Measurements from ENCODE around the gene OPA3. TPM values are rescaled to one million over a fixed set of nuclear protein-coding genes. Genes with fewer than 3 reads are reported as not detected.

Gene OPA3
- total and polyA plus RNA-seq, 12 donors: 10.2 to 27.9 (median 23.5) TPM

DNA sequence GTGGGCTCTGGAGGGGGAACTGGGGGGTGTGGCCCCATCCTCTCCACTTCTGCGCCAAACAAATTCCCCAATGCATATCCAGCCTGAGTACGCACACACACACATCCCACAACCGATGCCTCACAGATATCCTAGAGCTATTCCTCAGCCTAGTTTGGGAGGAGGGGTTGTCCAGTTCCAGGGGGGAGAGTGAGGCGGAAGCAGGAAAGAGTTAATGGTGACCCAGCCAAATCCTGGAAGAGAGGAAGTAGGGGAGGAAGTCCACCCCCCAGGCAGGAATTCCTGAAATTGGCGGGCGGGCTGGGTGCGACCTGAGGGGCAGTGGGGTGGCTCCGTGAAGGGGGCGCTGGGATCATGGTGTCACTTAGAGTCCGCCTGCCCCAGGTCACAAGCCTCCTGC lies 16.5 kb upstream of the OPA3 start:
- Histone ChIP-seq H3K4me1 (peaks cover 0 to 57% (median 44%) of the 10 kb centered on the region in 9 donors), H3K27ac (peak overlapping the region; percentile 30 to 94 (median 90)), H3K9me3 (no peaks in the 10 kb centered on the region), H3K4me3 (peak overlapping the region; percentile 50 to 83 (median 68)), H3K27me3 (peaks cover 0 to 84% (median 55%) of the 10 kb centered on the region in 7 donors), H3K36me3 (no peaks in the 10 kb centered on the region)
- DNase-seq (peak in 1 of 2 donors; percentile 66), ATAC-seq (peak; percentile 27 to 64 (median 46))
- intact Hi-C loops (cut with DNase I): loop anchor here in 1 of 10 donors (5.0 kb wide), 1 partner anchor 159 kb away; no protein-coding TSS in a partner anchor
- 9 to 14% methylated on average over 10 of the region's 10 CpGs for WGBS, 2 donors
- TF ChIP-seq, protein P1, sequence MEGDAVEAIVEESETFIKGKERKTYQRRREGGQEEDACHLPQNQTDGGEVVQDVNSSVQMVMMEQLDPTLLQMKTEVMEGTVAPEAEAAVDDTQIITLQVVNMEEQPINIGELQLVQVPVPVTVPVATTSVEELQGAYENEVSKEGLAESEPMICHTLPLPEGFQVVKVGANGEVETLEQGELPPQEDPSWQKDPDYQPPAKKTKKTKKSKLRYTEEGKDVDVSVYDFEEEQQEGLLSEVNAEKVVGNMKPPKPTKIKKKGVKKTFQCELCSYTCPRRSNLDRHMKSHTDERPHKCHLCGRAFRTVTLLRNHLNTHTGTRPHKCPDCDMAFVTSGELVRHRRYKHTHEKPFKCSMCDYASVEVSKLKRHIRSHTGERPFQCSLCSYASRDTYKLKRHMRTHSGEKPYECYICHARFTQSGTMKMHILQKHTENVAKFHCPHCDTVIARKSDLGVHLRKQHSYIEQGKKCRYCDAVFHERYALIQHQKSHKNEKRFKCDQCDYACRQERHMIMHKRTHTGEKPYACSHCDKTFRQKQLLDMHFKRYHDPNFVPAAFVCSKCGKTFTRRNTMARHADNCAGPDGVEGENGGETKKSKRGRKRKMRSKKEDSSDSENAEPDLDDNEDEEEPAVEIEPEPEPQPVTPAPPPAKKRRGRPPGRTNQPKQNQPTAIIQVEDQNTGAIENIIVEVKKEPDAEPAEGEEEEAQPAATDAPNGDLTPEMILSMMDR (IDR thresholded peaks at IDR 0.05): no peak

DNA sequence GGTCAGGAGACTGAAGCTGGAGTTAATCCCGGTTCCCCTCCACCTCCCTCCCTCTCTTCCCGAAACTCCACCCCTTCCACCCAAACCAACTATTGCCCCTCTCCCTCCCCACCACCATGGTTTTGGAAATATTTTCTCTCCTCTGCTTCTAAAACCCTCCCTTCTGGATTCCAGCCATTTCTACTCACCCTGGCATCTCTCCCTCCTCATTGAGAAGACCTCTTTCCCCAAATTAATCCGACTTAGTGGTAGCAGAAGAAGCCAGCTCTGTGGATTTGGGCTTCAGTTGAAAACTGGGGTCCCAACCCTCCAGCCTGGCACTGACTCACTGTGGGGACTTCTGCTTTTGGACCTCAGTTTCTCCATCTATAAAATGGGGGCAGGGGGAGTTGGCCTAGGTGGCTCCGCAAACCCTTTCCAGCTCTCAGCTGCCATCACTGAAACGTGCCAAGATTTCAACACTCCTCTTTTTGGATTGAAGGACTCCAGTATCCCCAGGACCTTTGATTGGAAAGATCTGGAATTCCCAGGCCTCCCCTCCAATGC lies 15.8 kb upstream of the OPA3 start:
- H3K27ac ChIP-seq: peak overlapping the region; percentile 25 to 94 (median 90)
- WGBS, 2 donors: 30 to 41% methylated on average over 5 of the region's 5 CpGs
- TF ChIP-seq, protein P1 (IDR thresholded peaks at IDR 0.05): no peak
- no peaks in the 10 kb centered on the region for H3K9me3 ChIP-seq
- peaks cover 0 to 84% (median 55%) of the 10 kb centered on the region in 7 donors for H3K27me3 ChIP-seq
- intact Hi-C loops (cut with DNase I): loop anchor here in 1 of 10 donors (5.0 kb wide), 1 partner anchor 158 kb away; no protein-coding TSS in a partner anchor
- H3K36me3 ChIP-seq: no peaks in the 10 kb centered on the region
- H3K4me3 ChIP-seq: peak overlapping the region in 9 of 10 donors; percentile 1 to 83 (median 70)
- peaks cover 0 to 64% (median 48%) of the 10 kb centered on the region in 9 donors for H3K4me1 ChIP-seq
- no peak for DNase-seq
- peak in 1 of 8 donors; percentile 6 for ATAC-seq

GRCh38 chr19:45599286-45599685 lies 14.7 kb upstream of the OPA3 start:
- H3K36me3 ChIP-seq: no peaks in the 10 kb centered on the region
- intact Hi-C loops (cut with DNase I): no loop called here
- no peaks in the 10 kb centered on the region for H3K9me3 ChIP-seq
- TF ChIP-seq, protein P1 (IDR thresholded peaks at IDR 0.05): peak in 1 of 9 donors; percentile 6
- H3K4me3 ChIP-seq: peak overlapping the region in 9 of 10 donors; percentile 16 to 83 (median 70)
- peaks cover 0 to 81% (median 55%) of the 10 kb centered on the region in 7 donors for H3K27me3 ChIP-seq
- H3K27ac ChIP-seq: peak overlapping the region; percentile 25 to 94 (median 90)
- peaks cover 0 to 70% (median 48%) of the 10 kb centered on the region in 9 donors for H3K4me1 ChIP-seq
- no peak for DNase-seq
- 7 to 9% methylated on average over 13 of the region's 13 CpGs for WGBS, 2 donors
- peak in 2 of 8 donors; percentile 9 to 13 for ATAC-seq

GRCh38 chr19:45598267-45599001 lies 13.8 kb upstream of the OPA3 start:
- peak in 6 of 8 donors; percentile 20 to 58 (median 48) for ATAC-seq
- TF ChIP-seq, protein P1 (IDR thresholded peaks at IDR 0.05): no peak
- 2 to 5% methylated on average over 21 to 22 of the region's 22 CpGs for WGBS, 2 donors
- Histone ChIP-seq H3K9me3 (no peaks in the 10 kb centered on the region), H3K27ac (peak overlapping the region; percentile 50 to 94 (median 90)), H3K36me3 (no peaks in the 10 kb centered on the region), H3K4me3 (peak overlapping the region in 9 of 10 donors; percentile 16 to 83 (median 70)), H3K4me1 (peaks cover 0 to 70% (median 51%) of the 10 kb centered on the region in 9 donors), H3K27me3 (peaks cover 0 to 73% (median 59%) of the 10 kb centered on the region in 7 donors)
- intact Hi-C loops (cut with DNase I): no loop called here
- DNase-seq: peak in 1 of 2 donors; percentile 66

Measured in heart right ventricle (tissue), 16 donors.